ENCODE data around the gene ZC3H7B.

DNA sequence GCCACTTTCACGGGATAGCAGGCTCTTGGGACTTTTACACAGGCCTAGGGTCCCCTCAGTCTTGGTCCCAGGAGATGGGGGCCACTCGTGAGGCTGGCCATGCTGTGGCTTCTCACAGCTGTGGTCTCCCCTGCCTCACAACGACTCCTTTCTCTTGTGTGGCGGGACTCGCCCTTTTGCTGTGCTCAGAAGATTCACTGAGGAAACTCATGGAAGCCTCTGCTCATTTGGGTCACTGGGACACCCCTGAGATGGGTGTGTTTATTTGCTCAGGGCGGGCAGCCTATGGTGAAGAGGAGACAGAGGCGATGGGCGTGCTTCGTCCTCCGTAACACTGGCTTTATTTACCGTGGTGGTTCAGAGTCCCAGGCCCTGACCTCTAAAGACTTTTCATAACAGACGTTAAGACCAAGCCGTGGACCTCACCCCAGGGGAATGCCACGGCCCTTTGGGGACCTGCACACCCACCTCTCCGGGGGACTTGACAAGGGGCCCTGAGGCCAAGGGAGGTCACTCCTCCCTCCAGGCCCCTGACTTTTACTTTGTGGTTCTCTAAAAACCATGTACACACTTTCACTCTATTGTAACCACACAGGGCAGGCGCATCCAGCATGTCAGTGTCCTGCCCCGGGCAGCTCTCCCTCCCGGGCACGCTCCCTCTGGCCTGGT, 96.0 kb downstream of the ZC3H7B start:
- TF ChIP-seq, protein P1, sequence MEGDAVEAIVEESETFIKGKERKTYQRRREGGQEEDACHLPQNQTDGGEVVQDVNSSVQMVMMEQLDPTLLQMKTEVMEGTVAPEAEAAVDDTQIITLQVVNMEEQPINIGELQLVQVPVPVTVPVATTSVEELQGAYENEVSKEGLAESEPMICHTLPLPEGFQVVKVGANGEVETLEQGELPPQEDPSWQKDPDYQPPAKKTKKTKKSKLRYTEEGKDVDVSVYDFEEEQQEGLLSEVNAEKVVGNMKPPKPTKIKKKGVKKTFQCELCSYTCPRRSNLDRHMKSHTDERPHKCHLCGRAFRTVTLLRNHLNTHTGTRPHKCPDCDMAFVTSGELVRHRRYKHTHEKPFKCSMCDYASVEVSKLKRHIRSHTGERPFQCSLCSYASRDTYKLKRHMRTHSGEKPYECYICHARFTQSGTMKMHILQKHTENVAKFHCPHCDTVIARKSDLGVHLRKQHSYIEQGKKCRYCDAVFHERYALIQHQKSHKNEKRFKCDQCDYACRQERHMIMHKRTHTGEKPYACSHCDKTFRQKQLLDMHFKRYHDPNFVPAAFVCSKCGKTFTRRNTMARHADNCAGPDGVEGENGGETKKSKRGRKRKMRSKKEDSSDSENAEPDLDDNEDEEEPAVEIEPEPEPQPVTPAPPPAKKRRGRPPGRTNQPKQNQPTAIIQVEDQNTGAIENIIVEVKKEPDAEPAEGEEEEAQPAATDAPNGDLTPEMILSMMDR (IDR thresholded peaks at IDR 0.05) = no peak
- no peak for TF ChIP-seq POLR2A (IDR thresholded peaks at IDR 0.05)
